HG03045 (cell line): ENCODE data around the gene RSPO4.

Experiments used
- ATAC-seq: cut with Tn5 transposase; IDR thresholded peaks from one replicate; pipeline ENCODE4 v1.9.1; 2021; ENCODE audit warnings: mild to moderate bottlenecking, moderate library complexity; ENCODE audit not compliant: unreplicated experiment

RSPO4 gene

DNA sequence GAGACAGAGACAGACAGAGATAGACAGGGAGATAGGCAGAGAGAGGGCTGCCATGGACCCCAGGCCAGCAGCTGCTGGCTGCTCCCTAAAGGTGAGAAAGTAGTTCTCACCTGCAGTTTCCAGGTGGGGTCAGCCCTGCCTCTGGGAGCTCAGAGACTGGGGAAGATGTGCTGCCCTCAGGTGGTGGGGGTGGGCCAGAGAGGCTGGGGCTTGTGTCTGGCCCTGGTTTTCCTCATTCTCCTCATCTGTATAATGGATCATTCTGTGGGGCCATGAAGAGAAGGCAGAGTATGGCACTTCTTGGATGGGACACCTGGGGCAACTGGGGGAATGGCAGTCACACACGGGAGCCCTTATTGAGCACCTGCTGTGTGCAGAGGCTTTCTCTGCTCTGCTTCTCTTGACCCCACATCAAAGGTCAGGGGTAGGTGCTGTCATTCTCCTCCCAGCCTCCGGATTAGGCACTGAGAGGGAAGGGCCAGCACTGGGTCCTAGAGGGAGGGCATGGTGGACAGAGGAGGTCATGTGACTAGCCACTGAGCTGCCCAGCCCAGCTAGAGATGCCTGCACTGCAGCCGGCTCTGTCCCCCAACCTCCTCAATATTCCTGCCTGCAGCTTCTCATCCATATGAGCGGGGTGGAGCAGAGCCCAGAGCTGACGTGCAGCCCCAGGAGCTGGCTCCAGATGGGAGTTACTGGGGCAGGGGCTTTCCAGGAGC lies 90.1 kb downstream of the RSPO4 start:
- ATAC-seq, result no peak

- ATAC-seq, result no peak
These were observed 91.0 kb downstream of the RSPO4 start for GRCh38 chr20:910870-911770.

- no peak for ATAC-seq
These were observed 91.8 kb downstream of the RSPO4 start for GRCh38 chr20:910132-910869.

GRCh38 chr20:909641-910040 lies 92.5 kb downstream of the RSPO4 start:
- no peak for ATAC-seq
